ENCODE data around the gene HLF. TPM values are rescaled to one million over a fixed set of nuclear protein-coding genes. Genes with fewer than 3 reads are reported as not detected.

The HLF gene
- total and polyA plus RNA-seq, 2 donors (not counting 3 experiments of a cell fraction or from before 2014, with no cell fraction given), result not detected

DNA sequence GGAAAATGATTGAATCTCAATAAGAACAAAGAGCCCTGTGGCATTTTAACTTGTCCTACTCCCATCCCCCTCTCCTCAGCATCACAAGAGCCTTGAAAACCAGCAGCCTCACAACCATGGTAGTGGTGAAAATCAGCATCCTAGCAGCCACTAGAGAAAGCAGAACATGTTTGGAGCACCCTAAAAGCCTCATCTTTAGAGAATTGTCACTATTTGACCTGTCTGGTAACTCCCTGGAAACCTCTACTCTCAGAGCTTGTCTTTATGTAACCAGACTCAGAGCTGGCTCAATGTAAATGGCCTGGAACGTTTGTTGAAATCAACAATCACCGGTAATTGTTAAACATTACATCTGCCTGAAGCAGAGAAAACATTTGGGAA is 86.1 kb downstream of the HLF start:
- Histone ChIP-seq H3K36me3 (ENCODE audit: control insufficient read depth in 2 of 2, extremely low read depth in 1 of 2, insufficient read depth in 2 of 2, low read length in 2 of 2) (no peaks in the 10 kb centered on the region), H3K27me3 (ENCODE audit: control insufficient read depth in 2 of 2, insufficient read depth in 2 of 2, low read length in 2 of 2) (peaks cover 6 to 10% of the 10 kb centered on the region in 2 experiments), H3K27ac (ENCODE audit: insufficient read depth, low read depth, low read length) (no peak overlapping the region), H3K4me1 (ENCODE audit: control insufficient read depth, extremely low read depth, insufficient read depth, low read length) (no peaks in the 10 kb centered on the region), H3K9me3 (replicated peaks; ENCODE audit: control insufficient read depth, insufficient read depth, low read length) (no peaks in the 10 kb centered on the region), H3K79me2 (ENCODE audit: control insufficient read depth, insufficient read depth, low read length) (no peaks in the 10 kb centered on the region), H3K9me1 (replicated peaks; ENCODE audit: control insufficient read depth, extremely low read depth, insufficient read depth, low read length) (no peaks in the 10 kb centered on the region), H2AFZ (ENCODE audit: low read depth, low read length) (no peak overlapping the region), H3K9ac (replicated peaks; ENCODE audit: extremely low read depth, insufficient read depth, low read length) (no peak overlapping the region), H3K4me2 (ENCODE audit: insufficient read depth, low read length) (no peak overlapping the region), H3K4me3 (replicated peaks in 1 of 3; ENCODE audit: insufficient read depth in 1 of 3, low read depth in 1 of 3, low read length in 3 of 3) (no peak overlapping the region), H4K20me1 (replicated peaks; ENCODE audit: control insufficient read depth, extremely low read depth, insufficient read depth, low read length) (no peaks in the 10 kb centered on the region)
- FAIRE-seq (no peak), DNase-seq (ENCODE audit: low read depth, low spot score) (no peak)
- TF ChIP-seq EZH2 (IDR thresholded peaks at IDR 0.05; ENCODE audit: borderline replicate concordance, low read depth, low read length, severe bottlenecking) (no peak), POLR2AphosphoS5 (IDR thresholded peaks at IDR 0.05; ENCODE audit: insufficient read depth, low read depth, low read length) (no peak), GATA2 (IDR thresholded peaks at IDR 0.05; ENCODE audit: insufficient read depth, insufficient read length, low read depth, low read length) (no peak), FOS (IDR thresholded peaks at IDR 0.05; ENCODE audit: borderline replicate concordance, insufficient read depth, low read length) (no peak), MYC (IDR thresholded peaks at IDR 0.05; ENCODE audit: low read depth, low read length) (no peak), POLR2A (IDR thresholded peaks at IDR 0.05; ENCODE audit: low read depth, low read length) (no peak), JUN (IDR thresholded peaks at IDR 0.05; ENCODE audit: borderline replicate concordance, insufficient read depth, insufficient read length, low read depth) (no peak)
- TF ChIP-seq, protein P1, sequence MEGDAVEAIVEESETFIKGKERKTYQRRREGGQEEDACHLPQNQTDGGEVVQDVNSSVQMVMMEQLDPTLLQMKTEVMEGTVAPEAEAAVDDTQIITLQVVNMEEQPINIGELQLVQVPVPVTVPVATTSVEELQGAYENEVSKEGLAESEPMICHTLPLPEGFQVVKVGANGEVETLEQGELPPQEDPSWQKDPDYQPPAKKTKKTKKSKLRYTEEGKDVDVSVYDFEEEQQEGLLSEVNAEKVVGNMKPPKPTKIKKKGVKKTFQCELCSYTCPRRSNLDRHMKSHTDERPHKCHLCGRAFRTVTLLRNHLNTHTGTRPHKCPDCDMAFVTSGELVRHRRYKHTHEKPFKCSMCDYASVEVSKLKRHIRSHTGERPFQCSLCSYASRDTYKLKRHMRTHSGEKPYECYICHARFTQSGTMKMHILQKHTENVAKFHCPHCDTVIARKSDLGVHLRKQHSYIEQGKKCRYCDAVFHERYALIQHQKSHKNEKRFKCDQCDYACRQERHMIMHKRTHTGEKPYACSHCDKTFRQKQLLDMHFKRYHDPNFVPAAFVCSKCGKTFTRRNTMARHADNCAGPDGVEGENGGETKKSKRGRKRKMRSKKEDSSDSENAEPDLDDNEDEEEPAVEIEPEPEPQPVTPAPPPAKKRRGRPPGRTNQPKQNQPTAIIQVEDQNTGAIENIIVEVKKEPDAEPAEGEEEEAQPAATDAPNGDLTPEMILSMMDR (IDR thresholded peaks at IDR 0.05; ENCODE audit: extremely low read depth in 1 of 2, insufficient read depth in 1 of 2, low read depth in 1 of 2, low read length in 2 of 2), result no peak
- TF ChIP-seq, protein P2, sequence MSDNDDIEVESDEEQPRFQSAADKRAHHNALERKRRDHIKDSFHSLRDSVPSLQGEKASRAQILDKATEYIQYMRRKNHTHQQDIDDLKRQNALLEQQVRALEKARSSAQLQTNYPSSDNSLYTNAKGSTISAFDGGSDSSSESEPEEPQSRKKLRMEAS (IDR thresholded peaks at IDR 0.05; ENCODE audit: insufficient read depth, insufficient read length), result no peak
- POLR2A ChIA-PET, result no interaction called here
- intact Hi-C loops (cut with micrococcal nuclease) (no loop called here), dilution Hi-C loops (cut with MboI; ENCODE audit: extremely low pct_ligation_motif_present, low sequenced_read_pairs) (loop anchor here (10.0 kb wide), 1 partner anchor 164 kb away; the partner anchor contains the start of gene SMIM36)
- no TSS peak for BruUV-seq (replicated peaks)
- CTCF ChIA-PET, result interaction anchor here (1.3 to 6.9 kb wide), 2 partner anchors 345 to 359 kb away, joined by 3 to 136 read pairs; no protein-coding TSS in a partner anchor

Data from endothelial cell of umbilical vein (primary cell).